Karpas-422 (cell line): Measurements from ENCODE around the gene ATP13A4. TPM values are rescaled to one million over a fixed set of nuclear protein-coding genes. Genes with fewer than 3 reads are reported as not detected.
A peak's percentile ranks its signal among the peaks of the same experiment; 100 is the strongest.

Source experiments
- DNase-seq: peaks from one replicate; pipeline ENCODE4 v3.0.0-alpha.2; 2015
- H2AFZ ChIP-seq: fragments of 200-600 bp; sonication (generic); 2 replicates; pipeline ENCODE4 v1.6.1; 2014; ENCODE audit warnings: antibody characterized with exemption, low read length, mixed read lengths
- H3K27ac ChIP-seq: fragments of 200-600 bp; sonication (generic); 2 replicates; pipeline ENCODE4 v1.5.1; 2014; ENCODE audit warnings: mild to moderate bottlenecking, low read length, moderate library complexity
- H3K27me3 ChIP-seq: fragments of 200-600 bp; sonication (generic); 2 replicates; pipeline ENCODE4 v1.6.1; 2014; ENCODE audit warnings: low read length, mixed read lengths
- H3K36me3 ChIP-seq: fragments of 200-600 bp; sonication (generic); 2 replicates; pipeline ENCODE4 v1.6.1; 2014; ENCODE audit warnings: low read length, mixed read lengths; ENCODE audit not compliant: insufficient read depth
- H3K4me1 ChIP-seq: fragments of 200-600 bp; sonication (generic); 2 replicates; pipeline ENCODE4 v1.6.1; 2014; ENCODE audit warnings: mild to moderate bottlenecking, low read length, mixed read lengths
- H3K4me2 ChIP-seq: fragments of 200-600 bp; sonication (generic); 2 replicates; pipeline ENCODE4 v1.6.1; 2014; ENCODE audit warnings: low read length, low read depth, mild to moderate bottlenecking; ENCODE audit not compliant: poor library complexity, severe bottlenecking
- H3K4me3 ChIP-seq: fragments of 200-600 bp; sonication (generic); 2 replicates; pipeline ENCODE4 v1.5.1; 2014; ENCODE audit warnings: mild to moderate bottlenecking, antibody characterized with exemption, low read length, mixed read lengths
- H3K79me2 ChIP-seq: fragments of 200-600 bp; sonication (generic); 2 replicates; pipeline ENCODE4 v1.6.1; 2014; ENCODE audit warnings: mild to moderate bottlenecking, low read length, mixed read lengths
- H3K9ac ChIP-seq: fragments of 200-600 bp; sonication (generic); 2 replicates; pipeline ENCODE4 v1.6.0; 2014; ENCODE audit warnings: low read length
- H3K9me2 ChIP-seq: fragments of 200-600 bp; sonication (generic), shearing (Covaris generic); replicated peaks from 2 replicates; pipeline ENCODE4 v1.6.0; 2014; ENCODE audit warnings: mild to moderate bottlenecking, low read length, moderate library complexity; ENCODE audit not compliant: insufficient read depth
- H3K9me3 ChIP-seq: fragments of 300-700, 200-600 bp; sonication (generic); 2 replicates; pipeline ENCODE4 v1.6.1; 2014; ENCODE audit warnings: low read length, mixed read lengths
- H4K20me1 ChIP-seq: fragments of 200-600 bp; sonication (generic); 2 replicates; pipeline ENCODE4 v1.6.1; 2014; ENCODE audit warnings: mild to moderate bottlenecking, antibody characterized with exemption, low read length, low read depth; ENCODE audit not compliant: insufficient read depth
- total RNA-seq: library from RNA; depleted of rRNA; stranded (reverse); fragments of >200 nt; shearing (Covaris generic); gene quantifications from 2 replicates; pipeline ENCODE4 v1.2.3, GENCODE V29; 2014; ENCODE audit warnings: low replicate concordance

The ATP13A4 gene
- total RNA-seq, 1 experiment from 2014 or later, result 21.1 TPM

GRCh38 chr3:193451902-193452301 is 102.8 kb downstream of the ATP13A4 start:
- no peaks in the 10 kb centered on the region for H3K27me3 ChIP-seq
- H3K4me3 ChIP-seq, result no peak overlapping the region

DNA sequence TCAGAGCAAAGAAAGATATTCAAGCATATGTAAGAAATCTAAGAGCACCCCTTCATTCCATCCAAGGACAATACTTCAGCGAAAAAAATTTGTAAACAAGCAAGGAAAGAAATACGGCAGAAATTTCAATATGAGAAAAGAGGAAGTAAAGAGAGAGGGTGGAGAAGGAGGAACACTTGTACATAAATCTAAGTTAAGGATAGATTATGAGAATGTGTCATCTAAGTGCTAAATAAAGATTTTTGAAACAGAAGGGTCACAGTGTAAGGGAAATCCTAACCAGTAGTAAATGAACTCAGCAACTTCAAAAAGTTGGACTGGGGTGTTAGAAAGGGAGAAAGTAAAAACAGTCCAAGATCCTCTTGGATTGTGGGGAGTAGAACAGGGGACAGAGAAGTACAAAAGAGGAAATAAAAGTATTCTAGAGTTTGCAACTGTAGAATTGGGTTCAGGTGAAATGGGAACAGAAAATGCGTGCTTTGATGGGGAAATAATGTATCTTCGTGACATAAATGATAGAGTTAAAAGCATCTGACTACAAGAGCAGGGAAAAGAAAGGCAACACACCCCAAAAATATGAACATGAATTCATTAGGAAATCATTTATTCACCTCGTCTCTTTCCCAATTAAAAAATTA is 107.6 kb downstream of the ATP13A4 start:
- no peak overlapping the region for H3K9ac ChIP-seq
- no peak overlapping the region for H3K4me3 ChIP-seq
- no peaks in the 10 kb centered on the region for H3K9me2 ChIP-seq
- no peaks in the 10 kb centered on the region for H3K27me3 ChIP-seq
- H3K4me2 ChIP-seq, result peak overlapping the region; percentile 16
- H4K20me1 ChIP-seq, result no peaks in the 10 kb centered on the region
- H2AFZ ChIP-seq, result no peak overlapping the region
- no peak overlapping the region for H3K27ac ChIP-seq
- H3K9me3 ChIP-seq, result no peaks in the 10 kb centered on the region
- no peaks in the 10 kb centered on the region for H3K36me3 ChIP-seq
- peak; percentile 47 for DNase-seq
- H3K4me1 ChIP-seq, result peaks cover 13% of the 10 kb centered on the region
- H3K79me2 ChIP-seq, result no peaks in the 10 kb centered on the region

More at GRCh38 chr3:193451902-193452301, 102.8 kb downstream of the ATP13A4 start:
- Histone ChIP-seq H3K4me1 (peaks cover 10% of the 10 kb centered on the region), H3K9me2 (no peaks in the 10 kb centered on the region), H4K20me1 (no peaks in the 10 kb centered on the region), H3K4me2 (no peak overlapping the region), H3K9ac (no peak overlapping the region), H3K79me2 (no peaks in the 10 kb centered on the region), H3K9me3 (no peaks in the 10 kb centered on the region), H3K27ac (no peak overlapping the region), H3K36me3 (no peaks in the 10 kb centered on the region), H2AFZ (no peak overlapping the region)
- DNase-seq, result no peak

DNA sequence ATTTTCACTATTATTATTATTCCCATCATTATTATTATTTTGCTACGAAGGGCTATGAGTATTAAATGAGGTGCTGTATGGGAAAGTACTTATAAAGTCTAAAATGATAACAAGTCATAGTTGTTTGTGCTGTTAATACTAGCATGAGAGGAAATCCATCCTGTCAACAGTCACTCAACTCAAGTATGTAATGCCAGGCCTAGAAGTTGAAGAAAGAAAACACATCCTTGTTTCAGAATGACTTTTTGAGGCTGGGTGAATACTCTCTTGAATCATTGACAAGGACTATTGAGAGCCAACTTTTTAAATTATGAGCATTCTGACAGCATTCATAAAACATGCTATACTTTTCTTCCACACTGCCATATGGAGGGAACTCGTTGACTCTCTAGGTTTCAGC is 115.3 kb downstream of the ATP13A4 start:
- H3K4me1 ChIP-seq, result no peaks in the 10 kb centered on the region
- no peak for DNase-seq
- no peaks in the 10 kb centered on the region for H3K9me3 ChIP-seq
- no peak overlapping the region for H3K27ac ChIP-seq
- no peak overlapping the region for H3K4me2 ChIP-seq
- H3K9me2 ChIP-seq, result no peaks in the 10 kb centered on the region
- H2AFZ ChIP-seq, result no peak overlapping the region
- no peaks in the 10 kb centered on the region for H3K79me2 ChIP-seq
- no peak overlapping the region for H3K9ac ChIP-seq
- no peaks in the 10 kb centered on the region for H3K36me3 ChIP-seq
- no peak overlapping the region for H3K4me3 ChIP-seq
- H4K20me1 ChIP-seq, result no peaks in the 10 kb centered on the region
- no peaks in the 10 kb centered on the region for H3K27me3 ChIP-seq

DNA sequence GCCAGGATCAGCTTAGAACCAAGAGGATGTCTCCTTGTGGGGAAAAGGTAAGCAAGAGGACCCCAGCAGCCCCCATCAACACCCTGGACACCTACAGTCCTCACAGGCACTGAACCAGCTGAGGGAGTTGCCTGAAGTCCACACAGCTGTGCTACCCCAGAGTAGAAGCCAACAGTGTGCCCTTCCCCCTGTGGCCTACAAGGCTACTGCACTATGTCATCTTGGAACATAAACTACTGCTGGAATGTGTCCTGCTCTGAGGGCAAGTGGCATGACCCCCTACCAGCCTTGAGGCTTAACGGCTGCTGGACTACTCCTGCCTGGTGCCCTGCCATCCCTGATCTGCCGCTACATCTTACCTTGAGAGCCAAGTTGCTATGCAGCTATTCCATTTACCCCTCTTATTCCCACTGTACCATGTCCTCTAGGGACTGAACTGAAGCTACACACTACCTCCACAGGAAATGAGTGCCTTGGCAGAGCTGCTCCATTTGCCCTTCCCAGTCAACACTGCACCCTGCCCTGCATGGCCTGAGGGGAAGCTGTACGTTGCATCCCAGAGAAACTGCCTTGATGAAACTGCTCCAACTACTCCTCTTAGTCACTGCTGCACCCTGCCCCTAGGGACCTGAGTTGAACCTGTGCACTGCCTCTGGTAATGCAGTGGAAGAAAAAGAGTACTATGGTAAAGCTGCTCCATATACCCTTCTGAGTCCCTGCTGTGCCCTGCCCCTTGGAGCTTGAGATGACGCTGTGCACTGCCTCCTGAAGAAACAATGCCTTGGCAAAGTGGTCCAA is 135.9 kb downstream of the ATP13A4 start:
- H3K79me2 ChIP-seq, result no peaks in the 10 kb centered on the region
- H3K27ac ChIP-seq, result no peak overlapping the region
- H3K9me3 ChIP-seq, result peaks cover 2% of the 10 kb centered on the region; the same call in 1 of the 2 replicates
- no peaks in the 10 kb centered on the region for H3K9me2 ChIP-seq
- H3K4me2 ChIP-seq, result no peak overlapping the region
- H3K4me1 ChIP-seq, result no peaks in the 10 kb centered on the region
- H3K27me3 ChIP-seq, result peaks cover 4% of the 10 kb centered on the region; the same call in 1 of the 2 replicates
- no peak for DNase-seq
- H4K20me1 ChIP-seq, result no peaks in the 10 kb centered on the region
- H2AFZ ChIP-seq, result no peak overlapping the region
- no peak overlapping the region for H3K9ac ChIP-seq
- H3K36me3 ChIP-seq, result no peaks in the 10 kb centered on the region
- H3K4me3 ChIP-seq, result no peak overlapping the region

DNA sequence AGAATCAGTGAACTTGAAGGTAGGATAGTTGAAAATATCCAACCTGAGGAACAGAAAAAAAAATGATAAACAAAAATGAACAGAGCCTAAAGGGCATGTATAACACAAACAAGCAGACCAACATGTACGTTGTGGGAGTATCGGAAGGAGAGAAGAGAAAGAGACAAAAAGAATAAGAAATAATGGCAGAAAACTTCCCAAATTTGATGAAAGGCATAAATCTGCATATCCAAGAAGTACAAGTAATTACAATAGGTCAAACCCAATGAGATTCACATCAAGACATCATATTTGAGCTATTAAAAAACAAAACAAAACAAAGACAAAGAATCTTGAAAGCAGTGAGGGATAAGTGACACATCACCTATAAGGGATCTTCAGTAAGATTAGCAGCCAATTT is 138.1 kb downstream of the ATP13A4 start:
- Histone ChIP-seq H3K9me3 (peaks cover 2% of the 10 kb centered on the region; the same call in 1 of the 2 replicates), H3K27me3 (peaks cover 4% of the 10 kb centered on the region; the same call in 1 of the 2 replicates), H3K9ac (no peak overlapping the region), H3K36me3 (no peaks in the 10 kb centered on the region), H3K27ac (no peak overlapping the region), H3K4me2 (no peak overlapping the region), H4K20me1 (no peaks in the 10 kb centered on the region), H3K9me2 (no peaks in the 10 kb centered on the region), H2AFZ (no peak overlapping the region), H3K79me2 (no peaks in the 10 kb centered on the region), H3K4me1 (no peaks in the 10 kb centered on the region), H3K4me3 (no peak overlapping the region)
- no peak for DNase-seq

DNA sequence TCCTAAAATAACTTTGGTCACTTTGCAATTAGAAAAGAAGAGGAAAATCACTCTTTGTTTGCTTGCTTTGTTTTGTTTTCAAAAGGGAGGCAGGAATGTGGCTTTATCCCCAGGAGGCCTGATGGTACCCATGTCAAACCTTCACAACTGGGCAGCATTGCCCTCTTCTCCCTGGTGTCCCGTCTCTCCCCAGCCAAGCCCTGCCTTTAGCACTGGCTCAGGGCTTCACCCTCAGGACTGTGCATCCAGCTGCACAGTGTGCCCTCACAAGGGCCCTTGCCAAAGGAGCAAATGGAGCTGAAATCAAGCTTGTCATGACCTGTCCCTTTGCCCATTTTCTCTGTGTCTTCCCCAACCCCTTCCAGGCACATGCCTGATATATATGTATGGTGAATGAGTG is 147.0 kb downstream of the ATP13A4 start:
- H3K79me2 ChIP-seq, result no peaks in the 10 kb centered on the region

DNA sequence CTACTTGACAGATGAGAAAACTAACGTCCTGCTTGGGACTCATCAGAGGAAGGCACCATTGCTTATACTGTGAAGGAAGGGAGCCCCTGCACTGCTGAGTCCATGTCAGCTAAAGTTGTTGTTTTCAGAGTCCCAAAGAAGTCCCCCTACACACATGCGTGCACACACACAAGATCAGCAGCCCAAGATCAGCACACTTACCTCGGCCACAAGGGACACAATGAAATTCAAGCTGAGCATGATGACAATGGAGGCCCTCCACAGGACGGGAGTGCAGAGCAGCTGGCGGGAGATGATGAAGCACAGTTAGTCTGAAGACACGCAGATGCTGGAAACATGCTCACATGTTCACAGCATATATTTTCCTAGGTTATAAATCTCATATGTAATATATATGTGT is 147.6 kb downstream of the ATP13A4 start:
- H2AFZ ChIP-seq, result no peak overlapping the region
- H3K9me3 ChIP-seq, result no peaks in the 10 kb centered on the region
- no peak overlapping the region for H3K4me3 ChIP-seq
- H3K4me1 ChIP-seq, result no peaks in the 10 kb centered on the region
- H3K27ac ChIP-seq, result no peak overlapping the region
- H3K36me3 ChIP-seq, result no peaks in the 10 kb centered on the region
- H3K9ac ChIP-seq, result no peak overlapping the region
- H3K27me3 ChIP-seq, result no peaks in the 10 kb centered on the region
- H3K79me2 ChIP-seq, result no peaks in the 10 kb centered on the region
- no peak overlapping the region for H3K4me2 ChIP-seq
- H4K20me1 ChIP-seq, result no peaks in the 10 kb centered on the region
- no peaks in the 10 kb centered on the region for H3K9me2 ChIP-seq
- DNase-seq, result no peak

More for the DNA sequence above, 147.0 kb downstream of the ATP13A4 start:
- H3K27ac ChIP-seq, result no peak overlapping the region
- no peaks in the 10 kb centered on the region for H3K36me3 ChIP-seq
- H3K4me2 ChIP-seq, result no peak overlapping the region
- DNase-seq, result no peak
- no peaks in the 10 kb centered on the region for H3K9me3 ChIP-seq
- no peaks in the 10 kb centered on the region for H3K4me1 ChIP-seq
- no peaks in the 10 kb centered on the region for H4K20me1 ChIP-seq
- H3K27me3 ChIP-seq, result no peaks in the 10 kb centered on the region
- H2AFZ ChIP-seq, result no peak overlapping the region
- H3K4me3 ChIP-seq, result no peak overlapping the region
- no peak overlapping the region for H3K9ac ChIP-seq
- H3K9me2 ChIP-seq, result no peaks in the 10 kb centered on the region

DNA sequence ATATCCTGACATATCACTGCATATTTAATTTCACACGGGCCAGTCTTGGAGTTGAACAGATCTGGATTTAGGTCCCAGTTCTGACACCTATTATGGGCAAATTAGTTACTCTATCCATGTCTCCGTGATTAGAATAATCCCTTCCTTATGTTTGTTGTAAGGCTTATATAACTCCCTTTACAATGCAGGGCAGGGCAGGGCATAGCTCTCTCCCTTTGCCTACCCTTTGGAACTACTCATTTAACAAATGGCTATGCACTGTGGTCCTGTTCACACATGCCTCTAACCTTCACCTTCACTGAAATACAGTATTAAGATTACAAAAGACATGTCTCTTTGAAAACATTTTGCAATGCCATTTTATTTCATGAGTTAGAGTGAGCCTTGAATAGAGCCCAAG is 151.4 kb downstream of the ATP13A4 start:
- DNase-seq, result no peak
- H3K9me3 ChIP-seq, result no peaks in the 10 kb centered on the region
- no peak overlapping the region for H3K9ac ChIP-seq
- H3K27ac ChIP-seq, result no peak overlapping the region
- H3K36me3 ChIP-seq, result no peaks in the 10 kb centered on the region
- H3K4me1 ChIP-seq, result no peaks in the 10 kb centered on the region
- no peaks in the 10 kb centered on the region for H3K79me2 ChIP-seq
- H2AFZ ChIP-seq, result no peak overlapping the region
- no peaks in the 10 kb centered on the region for H3K27me3 ChIP-seq
- H3K4me3 ChIP-seq, result no peak overlapping the region
- H3K4me2 ChIP-seq, result no peak overlapping the region
- H4K20me1 ChIP-seq, result no peaks in the 10 kb centered on the region
- H3K9me2 ChIP-seq, result no peaks in the 10 kb centered on the region
